ENCODE results near the gene SYT9. TPM values are rescaled to one million over a fixed set of nuclear protein-coding genes. Genes with fewer than 3 reads are reported as not detected.

Gene SYT9
- total RNA-seq, result 0.15 and 0.97 TPM in 2 replicates

GRCh38 chr11:7251836-7252682 is at the start of gene SYT9:
SYT9 (plus strand) TSS chr11:7251904; CDS start chr11:7252187, 283 bp downstream.

GRCh38 chr11:7485186-7486097 is 233.7 kb downstream of the SYT9 start, which contains the start of gene OLFML1:
OLFML1 (plus strand) TSS chr11:7485506; CDS start chr11:7485876, 370 bp downstream.

GRCh38 chr11:7513234-7514098 is 261.8 kb downstream of the SYT9 start, which contains the start of gene PPFIBP2:
PPFIBP2 (plus strand) TSS chr11:7513999; CDS start chr11:7549476, 35,477 bp downstream.

Other genes with a start within 250 kb of the SYT9 start
- 1.9 and 3.5 TPM in 2 replicates for gene ZNF214, start 231.6 kb upstream of the SYT9 start, total RNA-seq
- under 0.01 and 0.15 TPM in 2 replicates for gene NLRP14, start 231.4 kb upstream of the SYT9 start, total RNA-seq
- under 0.01 TPM in 1 of 2 replicates, not detected in the other for gene RBMXL2, start 162.9 kb upstream of the SYT9 start, total RNA-seq
- gene OLFML1, start 233.6 kb downstream of the SYT9 start, total RNA-seq, result 2.9 TPM in 1 of 2 replicates, not detected in the other

Data from epithelial cell of umbilical artery (primary cell).